Activated B cell treated with CpG ODN at 0.5 μM for 24 hours (primary cell): ENCODE results near the gene CCDC170. TPM values are rescaled to one million over a fixed set of nuclear protein-coding genes. Genes with fewer than 3 reads are reported as not detected.
"Not testable (repeated sequence)": the region's sequence is repeated elsewhere in the genome, so short reads cannot be mapped to it uniquely, and the experiment has no call there.

Experiments
- ATAC-seq: fragments of 200-7000 bp; cut with Tn5 transposase; one replicate; pipeline ENCODE4 v1.10.0; 2021; ENCODE audit warnings: low read depth, mild to moderate bottlenecking, moderate library complexity
- CTCF ChIA-PET: fragments of 350-600 bp; sonication (Branson Sonifier 250); formaldehyde crosslinking; loops from one replicate; lab custom pipeline; 2021; ENCODE audit warnings: antibody characterized with exemption; lab: Charles Lee
- POLR2A ChIA-PET: fragments of 350-600 bp; sonication (Branson Sonifier 250); formaldehyde crosslinking; loops from one replicate; lab custom pipeline; 2021; ENCODE audit warnings: antibody characterized with exemption; lab: Charles Lee
- DNase-seq: peaks from one replicate; pipeline ENCODE4 v3.0.0; 2022
- H3K27ac Mint-ChIP-seq: one replicate; pipeline ENCODE4 v1.8.0; 2020; ENCODE audit warnings: mixed read lengths
- H3K27me3 Mint-ChIP-seq: one replicate; pipeline ENCODE4 v1.8.0; 2021; ENCODE audit warnings: mixed read lengths
- H3K36me3 Mint-ChIP-seq: one replicate; pipeline ENCODE4 v1.8.0; 2021; ENCODE audit warnings: low read depth, mixed read lengths
- H3K4me1 Mint-ChIP-seq: one replicate; pipeline ENCODE4 v1.8.0; 2021; ENCODE audit warnings: mixed read lengths
- H3K4me3 Mint-ChIP-seq: one replicate; pipeline ENCODE4 v1.8.0; 2020; ENCODE audit warnings: mild to moderate bottlenecking, mixed read lengths
- H3K9me3 Mint-ChIP-seq: one replicate; pipeline ENCODE4 v1.8.0; 2020; ENCODE audit warnings: mixed read lengths
- CTCF ChIP-seq: fragments of 200-600 bp; IDR thresholded peaks from one replicate; pipeline ENCODE4 v1.8.0; 2022; ENCODE audit warnings: antibody characterized with exemption, mild to moderate bottlenecking
- intact Hi-C: fragments of 100-400 bp; cut with micrococcal nuclease; formaldehyde crosslinking; loops from one replicate; pipeline ENCODE4 v1.15.1; 2024
- total RNA-seq: library from RNA; stranded (reverse); gene quantifications from 2 replicates; pipeline ENCODE4 v1.2.3, GENCODE V29; 2022

CCDC170 gene
- total RNA-seq = not detected in 2 replicates

- no peak for TF ChIP-seq CTCF
- Mint-ChIP-seq H3K36me3 (no peaks in the 10 kb centered on the region), H3K27ac (no peak within 1 kb of the TSS), H3K27me3 (peaks cover 37% of the 10 kb centered on the region), H3K9me3 (no peaks in the 10 kb centered on the region), H3K4me3 (peak within 1 kb of the TSS; percentile 67), H3K4me1 (peaks cover 18% of the 10 kb centered on the region)
- ChIA-PET CTCF (no interaction called here), POLR2A (no interaction called here)
- DNase-seq (peak; percentile 16), ATAC-seq (no peak)
- intact Hi-C loops = no loop called here
Observed at GRCh38 chr6:151493804-151494234, at the start of gene CCDC170. Gene CCDC170 (plus strand): TSS chr6:151494017. CDS start chr6:151494129, 112 bp downstream.

DNA sequence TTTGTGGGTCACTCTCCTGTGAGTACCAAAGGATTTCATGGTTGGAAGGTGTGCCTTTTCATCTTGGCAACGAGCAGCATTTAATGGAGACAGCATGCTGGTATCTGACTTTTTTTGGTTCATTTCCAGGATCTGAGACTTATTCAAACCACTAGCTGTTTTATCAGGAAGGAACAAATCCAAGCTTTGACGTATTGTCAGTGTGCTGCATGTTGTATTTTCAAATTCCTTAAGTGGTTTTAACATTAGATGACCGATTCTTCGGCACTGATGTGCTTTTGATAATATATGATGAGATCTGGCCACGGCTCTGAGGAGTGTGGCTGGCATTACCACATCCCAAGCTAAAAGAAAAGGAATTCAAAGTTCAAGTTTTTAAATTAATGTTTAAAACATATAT, 48.3 kb upstream of the CCDC170 start:
- Mint-ChIP-seq H3K27ac (no peak overlapping the region), H3K4me1 (peaks cover 11% of the 10 kb centered on the region), H3K4me3 (no peak overlapping the region), H3K27me3 (no peaks in the 10 kb centered on the region), H3K9me3 (no peaks in the 10 kb centered on the region), H3K36me3 (peaks cover 16% of the 10 kb centered on the region)
- intact Hi-C loops = no loop called here
- no peak for TF ChIP-seq CTCF
- ATAC-seq (no peak), DNase-seq (no peak)
- POLR2A ChIA-PET = no interaction called here
- CTCF ChIA-PET = interaction anchor here (1.7 kb wide), 1 partner anchor 121 kb away, joined by 4 read pairs; no protein-coding TSS in a partner anchor

- DNase-seq (no peak), ATAC-seq (no peak)
- CTCF ChIA-PET = no interaction called here
- no peak overlapping the region for H3K4me3 Mint-ChIP-seq
- H3K27ac Mint-ChIP-seq = no peak overlapping the region
- POLR2A ChIA-PET = interaction anchor here (0.7 kb wide), 1 partner anchor 31 kb away, joined by 4 read pairs; no protein-coding TSS in a partner anchor
- H3K36me3 Mint-ChIP-seq = peaks cover 19% of the 10 kb centered on the region
- TF ChIP-seq CTCF = no peak
- intact Hi-C loops = no loop called here
- H3K4me1 Mint-ChIP-seq = peaks cover 14% of the 10 kb centered on the region
- H3K27me3 Mint-ChIP-seq = no peaks in the 10 kb centered on the region
- no peaks in the 10 kb centered on the region for H3K9me3 Mint-ChIP-seq
Observed at GRCh38 chr6:151447237-151447636, 46.6 kb upstream of the CCDC170 start.

DNA sequence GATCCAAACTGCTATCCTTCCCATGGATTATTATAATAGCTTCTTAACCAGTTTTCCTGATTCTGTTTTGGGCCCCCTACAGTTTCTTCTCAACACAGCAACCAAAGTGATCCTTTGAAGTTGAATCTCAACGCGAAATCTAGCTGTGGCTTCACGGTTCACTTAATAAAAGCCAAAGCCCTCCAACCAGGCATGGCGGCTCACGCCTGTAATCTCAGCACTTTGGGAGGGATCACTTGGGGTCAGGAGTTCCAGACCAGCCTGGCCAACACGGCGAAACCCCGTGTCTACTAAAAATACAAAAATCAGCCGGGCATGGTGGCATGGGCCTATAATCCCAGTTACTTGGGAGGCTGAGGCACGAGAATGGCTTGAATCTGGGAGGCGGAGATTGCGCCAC, 45.2 kb upstream of the CCDC170 start:
- peaks cover 24% of the 10 kb centered on the region for H3K36me3 Mint-ChIP-seq
- H3K9me3 Mint-ChIP-seq = no peaks in the 10 kb centered on the region
- intact Hi-C loops = no loop called here
- DNase-seq (no peak), ATAC-seq (no peak)
- CTCF ChIA-PET = no interaction called here
- H3K4me3 Mint-ChIP-seq = no peak overlapping the region
- H3K27ac Mint-ChIP-seq = no peak overlapping the region
- POLR2A ChIA-PET = no interaction called here
- peaks cover 22% of the 10 kb centered on the region for H3K4me1 Mint-ChIP-seq
- TF ChIP-seq CTCF = no peak
- no peaks in the 10 kb centered on the region for H3K27me3 Mint-ChIP-seq

GRCh38 chr6:151450928-151451327, 42.9 kb upstream of the CCDC170 start:
- H3K9me3 Mint-ChIP-seq, ATAC-seq, CTCF ChIA-PET, H3K27me3 Mint-ChIP-seq, DNase-seq: not testable (repeated sequence)
- intact Hi-C loops = loop anchor here (5.0 to 10.0 kb wide), 3 partner anchors 251 to 716 kb away; no protein-coding TSS in a partner anchor
- peak overlapping the region; percentile 91 for H3K27ac Mint-ChIP-seq
- peaks cover 26% of the 10 kb centered on the region for H3K4me1 Mint-ChIP-seq
- H3K4me3 Mint-ChIP-seq = peak overlapping the region; percentile 97
- H3K36me3 Mint-ChIP-seq = peaks cover 16% of the 10 kb centered on the region
- POLR2A ChIA-PET = interaction anchor here (0.7 to 2.2 kb wide), 3 partner anchors 9 to 61 kb away, joined by 4 to 38 read pairs (median 12); partner anchors contain the start of gene ZBTB2
